Astrocyte (in vitro differentiated cells and primary cell): Measurements from ENCODE around the gene OR4D10. TPM values are rescaled to one million over a fixed set of nuclear protein-coding genes. Genes with fewer than 3 reads are reported as not detected.
"Not testable (repeated sequence)": the region's sequence is repeated elsewhere in the genome, so short reads cannot be mapped to it uniquely, and the experiment has no call there.

Source experiments
- DNase-seq: peaks from one replicate; pipeline ENCODE4 v3.0.0-alpha.2; 2010; ENCODE audit warnings: low read depth
- FAIRE-seq: peaks from 2 replicates; lab custom pipeline; 2011; peaks lifted over from hg19 to GRCh38; lab: Jason Lieb, UNC
- H2AFZ ChIP-seq: 2 replicates; pipeline ENCODE4 v1.6.0; 2012; ENCODE audit warnings: low read depth, low read length, inconsistent platforms
- H3K27ac ChIP-seq: 2 replicates; pipeline ENCODE4 v1.5.1; 2011; ENCODE audit warnings: low read depth, low read length, inconsistent platforms
- H3K27me3 ChIP-seq: 2 replicates; pipeline ENCODE4 v1.6.0; 2011; ENCODE audit warnings: low read length, inconsistent platforms; ENCODE audit not compliant: insufficient read depth
- H3K36me3 ChIP-seq: 2 replicates; pipeline ENCODE4 v1.5.1; 2011; ENCODE audit warnings: low read length, inconsistent platforms; ENCODE audit not compliant: insufficient read depth
- H3K4me1 ChIP-seq: 2 replicates; pipeline ENCODE4 v1.5.1; 2011; ENCODE audit warnings: low read length, inconsistent platforms; ENCODE audit not compliant: insufficient read depth
- H3K4me2 ChIP-seq: 2 replicates; pipeline ENCODE4 v1.6.0; 2012; ENCODE audit warnings: low read length, inconsistent platforms
- H3K4me3 ChIP-seq: 2 replicates; pipeline ENCODE4 v1.5.1; 2011; ENCODE audit warnings: low read depth, mild to moderate bottlenecking, low read length, inconsistent platforms; ENCODE audit not compliant: insufficient read depth
- H3K79me2 ChIP-seq: 2 replicates; pipeline ENCODE4 v1.6.0; 2012; ENCODE audit warnings: mild to moderate bottlenecking, low read length, inconsistent platforms; ENCODE audit not compliant: insufficient read depth
- H3K9ac ChIP-seq: 2 replicates; pipeline ENCODE4 v1.6.0; 2012; ENCODE audit warnings: mild to moderate bottlenecking, low read length, inconsistent platforms
- H3K9me3 ChIP-seq: 2 replicates; pipeline ENCODE4 v1.5.1; 2012; ENCODE audit warnings: low read depth, mild to moderate bottlenecking, low read length, inconsistent platforms; ENCODE audit not compliant: insufficient read depth
- H4K20me1 ChIP-seq: 2 replicates; pipeline ENCODE4 v1.6.0; 2012; ENCODE audit warnings: low read length, inconsistent platforms; ENCODE audit not compliant: insufficient read depth
- H3K27ac Mint-ChIP-seq: one replicate; pipeline ENCODE4 v1.8.0; 2021; ENCODE audit warnings: mild to moderate bottlenecking, mixed read lengths; ENCODE audit not compliant: unreplicated experiment
- H3K27me3 Mint-ChIP-seq: one replicate; pipeline ENCODE4 v1.8.0; 2021; ENCODE audit warnings: low read depth, mixed read lengths; ENCODE audit not compliant: unreplicated experiment
- H3K36me3 Mint-ChIP-seq: one replicate; pipeline ENCODE4 v1.8.0; 2021; ENCODE audit warnings: low read depth, mixed read lengths; ENCODE audit not compliant: unreplicated experiment
- H3K4me1 Mint-ChIP-seq: one replicate; pipeline ENCODE4 v1.8.0; 2021; ENCODE audit warnings: low read depth, mixed read lengths; ENCODE audit not compliant: unreplicated experiment
- H3K4me3 Mint-ChIP-seq: one replicate; pipeline ENCODE4 v1.8.0; 2021; ENCODE audit warnings: mild to moderate bottlenecking, moderate library complexity, mixed read lengths; ENCODE audit not compliant: unreplicated experiment
- H3K9me3 Mint-ChIP-seq: one replicate; pipeline ENCODE4 v1.8.0; 2021; ENCODE audit warnings: mild to moderate bottlenecking, mixed read lengths; ENCODE audit not compliant: unreplicated experiment
- EZH2 ChIP-seq: IDR thresholded peaks from 2 replicates; pipeline ENCODE4 v1.6.1; 2012; ENCODE audit warnings: mild to moderate bottlenecking, low read length, inconsistent platforms; ENCODE audit not compliant: insufficient read depth
- total RNA-seq: library from RNA; stranded (reverse); gene quantifications from 2 replicates; pipeline ENCODE4 v1.2.1, GENCODE V29; 2021
- TF ChIP-seq, protein P1 (sequence below): IDR thresholded peaks from 2 replicates; pipeline ENCODE4 v1.5.1; 2011; ENCODE audit warnings: low read depth, mild to moderate bottlenecking, inconsistent platforms, low read length, moderate library complexity; ENCODE audit not compliant: insufficient read depth

OR4D10 gene
- total RNA-seq, 1 donor from 2014 or later: not detected

DNA sequence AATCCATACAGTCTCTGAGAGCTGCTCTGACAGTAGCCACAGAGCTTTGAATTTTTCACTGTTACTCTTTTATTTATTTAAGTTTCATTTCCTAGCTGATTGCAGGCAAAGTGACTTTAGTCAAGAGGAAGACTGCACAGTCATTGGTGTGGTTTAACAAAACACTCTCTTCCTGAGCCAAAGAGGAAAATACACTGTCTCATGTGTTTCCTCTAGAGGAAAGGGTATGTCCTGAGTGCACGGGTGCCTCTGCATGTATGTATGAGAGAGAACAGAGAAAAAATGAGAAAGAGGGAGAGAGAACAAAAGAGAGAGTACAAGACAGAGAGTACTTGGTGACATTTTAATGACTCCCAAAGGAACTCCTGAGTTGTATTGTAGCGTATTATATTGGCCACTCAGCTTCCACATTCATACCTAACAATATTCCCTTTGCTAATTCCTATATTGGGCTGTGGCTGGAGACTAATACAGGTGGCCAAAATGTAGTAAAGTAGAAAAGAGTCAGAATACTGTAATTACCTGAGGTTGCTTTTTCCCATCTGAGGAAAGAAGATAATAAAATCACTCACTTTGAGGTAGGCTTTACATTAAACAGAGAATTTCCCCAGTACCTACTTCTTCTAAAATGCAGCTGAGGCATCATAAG lies 38.0 kb downstream of the OR4D10 start, which contains the start of gene OR4D9:
TSS of gene OR4D9 (plus strand) at position 599 of the 649 bp plus-strand sequence. CDS start 3,374 bp downstream, outside the sequence.
- Histone ChIP-seq H3K4me1 (no peaks in the 10 kb centered on the region), H3K36me3 (no peaks in the 10 kb centered on the region), H4K20me1 (no peaks in the 10 kb centered on the region), H2AFZ (no peak within 1 kb of the TSS), H3K9ac (no peak within 1 kb of the TSS), H3K4me2 (no peak within 1 kb of the TSS), H3K79me2 (no peaks in the 10 kb centered on the region), H3K27me3 (peaks cover 2% of the 10 kb centered on the region), H3K27ac (no peak within 1 kb of the TSS), H3K9me3 (no peaks in the 10 kb centered on the region), H3K4me3 (no peak within 1 kb of the TSS)
- Mint-ChIP-seq H3K4me3 (no peak within 1 kb of the TSS), H3K36me3 (no peaks in the 10 kb centered on the region), H3K9me3 (no peaks in the 10 kb centered on the region), H3K4me1 (peaks cover 2% of the 10 kb centered on the region), H3K27me3 (no peaks in the 10 kb centered on the region), H3K27ac (no peak within 1 kb of the TSS)
- TF ChIP-seq, protein P1, sequence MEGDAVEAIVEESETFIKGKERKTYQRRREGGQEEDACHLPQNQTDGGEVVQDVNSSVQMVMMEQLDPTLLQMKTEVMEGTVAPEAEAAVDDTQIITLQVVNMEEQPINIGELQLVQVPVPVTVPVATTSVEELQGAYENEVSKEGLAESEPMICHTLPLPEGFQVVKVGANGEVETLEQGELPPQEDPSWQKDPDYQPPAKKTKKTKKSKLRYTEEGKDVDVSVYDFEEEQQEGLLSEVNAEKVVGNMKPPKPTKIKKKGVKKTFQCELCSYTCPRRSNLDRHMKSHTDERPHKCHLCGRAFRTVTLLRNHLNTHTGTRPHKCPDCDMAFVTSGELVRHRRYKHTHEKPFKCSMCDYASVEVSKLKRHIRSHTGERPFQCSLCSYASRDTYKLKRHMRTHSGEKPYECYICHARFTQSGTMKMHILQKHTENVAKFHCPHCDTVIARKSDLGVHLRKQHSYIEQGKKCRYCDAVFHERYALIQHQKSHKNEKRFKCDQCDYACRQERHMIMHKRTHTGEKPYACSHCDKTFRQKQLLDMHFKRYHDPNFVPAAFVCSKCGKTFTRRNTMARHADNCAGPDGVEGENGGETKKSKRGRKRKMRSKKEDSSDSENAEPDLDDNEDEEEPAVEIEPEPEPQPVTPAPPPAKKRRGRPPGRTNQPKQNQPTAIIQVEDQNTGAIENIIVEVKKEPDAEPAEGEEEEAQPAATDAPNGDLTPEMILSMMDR: no peak
- TF ChIP-seq EZH2: no peak
- no peak for DNase-seq
- FAIRE-seq: no peak

DNA sequence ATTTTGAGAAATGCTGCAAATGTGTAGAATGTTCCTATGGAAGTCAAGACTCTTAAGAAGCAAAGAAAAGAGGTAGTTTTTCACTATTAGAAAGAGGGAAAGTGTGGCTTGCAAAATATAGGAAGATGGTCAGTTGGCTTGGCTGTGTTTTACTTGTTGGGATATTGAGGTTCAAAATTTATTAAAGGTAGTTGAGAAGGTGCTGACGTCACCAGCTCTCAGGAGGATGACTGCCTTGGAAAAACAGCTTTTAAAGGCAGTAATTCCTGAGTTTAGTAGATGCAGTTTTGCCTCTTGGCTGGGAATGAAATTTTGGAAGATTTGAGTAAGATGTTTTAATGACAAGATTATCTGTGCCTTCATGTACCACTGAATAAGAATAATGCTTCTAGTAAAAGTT lies 38.6 kb downstream of the OR4D10 start:
- H3K4me1 ChIP-seq: no peaks in the 10 kb centered on the region
- no peaks in the 10 kb centered on the region for H3K79me2 ChIP-seq
- no peak overlapping the region for H2AFZ ChIP-seq
- H3K36me3 ChIP-seq: no peaks in the 10 kb centered on the region
- DNase-seq: no peak
- no peaks in the 10 kb centered on the region for H4K20me1 ChIP-seq
- no peak overlapping the region for H3K4me2 ChIP-seq
- H3K27ac Mint-ChIP-seq: no peak overlapping the region
- no peak overlapping the region for H3K27ac ChIP-seq
- H3K9me3 Mint-ChIP-seq: no peaks in the 10 kb centered on the region
- H3K9me3 ChIP-seq: no peaks in the 10 kb centered on the region
- no peak for TF ChIP-seq EZH2
- TF ChIP-seq, protein P1: no peak
- peaks cover 2% of the 10 kb centered on the region for H3K4me1 Mint-ChIP-seq
- no peaks in the 10 kb centered on the region for H3K36me3 Mint-ChIP-seq
- no peaks in the 10 kb centered on the region for H3K27me3 Mint-ChIP-seq
- no peak overlapping the region for H3K4me3 ChIP-seq
- no peak overlapping the region for H3K9ac ChIP-seq
- no peak for FAIRE-seq
- peaks cover 2% of the 10 kb centered on the region for H3K27me3 ChIP-seq
- H3K4me3 Mint-ChIP-seq: no peak overlapping the region

DNA sequence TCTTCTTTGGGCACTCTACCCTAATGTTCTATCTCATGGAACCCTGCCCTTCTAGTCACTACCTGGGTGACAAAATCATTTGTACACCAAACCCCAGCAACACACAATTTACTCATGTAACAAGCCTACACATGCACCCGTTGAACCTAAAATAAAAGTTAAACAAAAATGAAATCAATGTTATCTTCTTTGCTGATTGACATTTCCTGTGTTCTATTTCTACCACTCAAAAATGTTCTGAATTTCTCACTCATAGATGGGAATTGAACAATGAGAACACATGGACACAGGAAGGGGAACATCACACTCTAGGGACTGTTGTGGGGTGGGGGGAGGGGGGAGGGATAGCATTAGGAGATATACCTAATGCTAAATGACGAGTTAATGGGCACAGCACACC lies 47.0 kb downstream of the OR4D10 start:
- DNase-seq, H3K4me2 ChIP-seq, H3K27me3 ChIP-seq, H2AFZ ChIP-seq, H3K9ac ChIP-seq, H3K4me3 Mint-ChIP-seq, H3K4me1 Mint-ChIP-seq, H3K4me3 ChIP-seq, H3K36me3 ChIP-seq, H4K20me1 ChIP-seq, FAIRE-seq, H3K27ac Mint-ChIP-seq, H3K4me1 ChIP-seq, H3K27me3 Mint-ChIP-seq, H3K9me3 Mint-ChIP-seq, H3K79me2 ChIP-seq, H3K9me3 ChIP-seq, H3K27ac ChIP-seq, H3K36me3 Mint-ChIP-seq: not testable (repeated sequence)
